ENCODE measurements around the gene GOLGA6L24. TPM values are rescaled to one million over a fixed set of nuclear protein-coding genes. Genes with fewer than 3 reads are reported as not detected.
"Not testable (repeated sequence)": the region's sequence is repeated elsewhere in the genome, so short reads cannot be mapped to it uniquely, and the experiment has no call there.

Gene GOLGA6L24
- polyA plus RNA-seq, 2 of the 4 experiments (the other 2 are of a cell fraction) = not detected

- CTCF ChIA-PET; FAIRE-seq; ATAC-seq; H3K27ac ChIP-seq; POLR2A ChIA-PET; DNase-seq (ENCODE audit: low read depth in 1 of 2, low spot score in 1 of 2); H3K4me2 ChIP-seq; H3K9me3 ChIP-seq; H3K4me3 ChIP-seq; H3K4me1 ChIP-seq: not testable (repeated sequence)
- 92% methylated on average over 13 of the region's 13 CpGs for WGBS (ENCODE audit: missing lambda C conversion rate)
Observed at GRCh38 chr15:28318122-28318521, 39.8 kb downstream of the GOLGA6L24 start.

GRCh38 chr15:28316958-28317357 lies 40.9 kb downstream of the GOLGA6L24 start:
- WGBS (ENCODE audit: missing lambda C conversion rate) = 95% methylated on average over 7 of the region's 7 CpGs
- ATAC-seq; H3K27ac ChIP-seq; H3K4me3 ChIP-seq; H3K4me1 ChIP-seq; CTCF ChIA-PET; H3K9me3 ChIP-seq; POLR2A ChIA-PET; DNase-seq (ENCODE audit: low read depth in 1 of 2, low spot score in 1 of 2); FAIRE-seq; H3K4me2 ChIP-seq: not testable (repeated sequence)

- 88% methylated on average over 11 of the region's 11 CpGs for WGBS (ENCODE audit: missing lambda C conversion rate)
- H3K4me2 ChIP-seq; CTCF ChIA-PET; DNase-seq (ENCODE audit: low read depth in 1 of 2, low spot score in 1 of 2); H3K27ac ChIP-seq; H3K4me1 ChIP-seq; ATAC-seq; H3K4me3 ChIP-seq; FAIRE-seq; POLR2A ChIA-PET: not testable (repeated sequence)
- H3K9me3 ChIP-seq = peaks cover 15% of the 10 kb centered on the region; the same call in 2 of the 3 replicates
Observed at GRCh38 chr15:28310454-28310853, 47.4 kb downstream of the GOLGA6L24 start.

GRCh38 chr15:28308718-28309117 lies 49.2 kb downstream of the GOLGA6L24 start:
- H3K4me3 ChIP-seq; CTCF ChIA-PET; FAIRE-seq; ATAC-seq; DNase-seq (ENCODE audit: low read depth in 1 of 2, low spot score in 1 of 2); H3K27ac ChIP-seq; H3K4me1 ChIP-seq; H3K4me2 ChIP-seq; POLR2A ChIA-PET: not testable (repeated sequence)
- WGBS (ENCODE audit: missing lambda C conversion rate) = 94% methylated on average over 5 of the region's 5 CpGs
- H3K9me3 ChIP-seq = peaks cover 15% of the 10 kb centered on the region; the same call in 2 of the 3 replicates

Small RNA genes lying within 50 kb of the gene (small RNA-seq; reads per million reads assigned to genes)
- gene AC091304.5 (0 reads per million in 6 experiments), gene RN7SL238P (0 reads per million in 6 experiments)

Other genes with a start within 250 kb of the GOLGA6L24 start
- 32.8 and 40.9 TPM in 2 replicates for gene HERC2, start 35.9 kb downstream of the GOLGA6L24 start, polyA plus RNA-seq (2011; rRNA removed)
- gene HERC2, start 35.9 kb downstream of the GOLGA6L24 start, polyA plus RNA-seq (2017; fragmentation: RNase III; extraction: RNeasy Plus Mini Kit Qiagen cat#74134 plus additional on column Dnase treatment) = 31.4 to 34.2 TPM (median 33.4 TPM) in 3 replicates
- not detected in 2 replicates for gene GOLGA8F, start 20.6 kb upstream of the GOLGA6L24 start, polyA plus RNA-seq (2011; rRNA removed)
- 0.03 TPM in 1 of 3 replicates, not detected in the others for gene GOLGA8F, start 20.6 kb upstream of the GOLGA6L24 start, polyA plus RNA-seq (2017; fragmentation: RNase III; extraction: RNeasy Plus Mini Kit Qiagen cat#74134 plus additional on column Dnase treatment)
- 0.04 TPM in 1 of 2 replicates, not detected in the other for gene GOLGA8G, start 174.9 kb upstream of the GOLGA6L24 start, polyA plus RNA-seq (2011; rRNA removed)
- gene GOLGA8G, start 174.9 kb upstream of the GOLGA6L24 start, polyA plus RNA-seq (2017; fragmentation: RNase III; extraction: RNeasy Plus Mini Kit Qiagen cat#74134 plus additional on column Dnase treatment) = 0.03 to 0.05 TPM (median 0.04 TPM) in 3 replicates
- not detected in 2 replicates for gene GOLGA6L25, start 195.5 kb upstream of the GOLGA6L24 start, polyA plus RNA-seq (2011; rRNA removed)
- gene GOLGA6L25, start 195.5 kb upstream of the GOLGA6L24 start, polyA plus RNA-seq (2017; fragmentation: RNase III; extraction: RNeasy Plus Mini Kit Qiagen cat#74134 plus additional on column Dnase treatment) = not detected in 3 replicates